ENCODE results near the gene KRT71. TPM values are rescaled to one million over a fixed set of nuclear protein-coding genes. Genes with fewer than 3 reads are reported as not detected.

Gene KRT71
- total RNA-seq, 1 experiment from 2014 or later = not detected

- peak overlapping the region in 1 of 2 experiments; percentile 33; a peak in 2 of 4 replicates for H3K4me3 ChIP-seq (replicated peaks in 1 of 2; ENCODE audit: low read depth in 1 of 2, low read length in 2 of 2)
- no peaks in the 10 kb centered on the region for H3K36me3 ChIP-seq (ENCODE audit: control insufficient read depth in 1 of 2, insufficient read depth in 2 of 2, low read length in 2 of 2)
- no peaks in the 10 kb centered on the region for H3K27me3 ChIP-seq (ENCODE audit: insufficient read depth, low read length)
- H3K9me2 ChIP-seq (ENCODE audit: insufficient read depth) = no peaks in the 10 kb centered on the region
- peak overlapping the region; percentile 73 for H3K4me2 ChIP-seq (ENCODE audit: low read length)
- no peak; the same call in 1 of the 2 replicates for TF ChIP-seq CEBPB (IDR thresholded peaks at IDR 0.05; ENCODE audit: low read depth)
- no peak for TF ChIP-seq ELF1 (IDR thresholded peaks at IDR 0.05; ENCODE audit: borderline replicate concordance, low read depth)
- TF ChIP-seq JUND (IDR thresholded peaks at IDR 0.05) = peak; percentile 87
- TF ChIP-seq EZH2phosphoT487 (IDR thresholded peaks at IDR 0.05; ENCODE audit: borderline replicate concordance) = no peak
- TF ChIP-seq SP1 (IDR thresholded peaks at IDR 0.05; ENCODE audit: low read depth) = peak; percentile 51
- TF ChIP-seq TCF7L2 (IDR thresholded peaks at IDR 0.05; ENCODE audit: borderline replicate concordance, extremely low read depth, insufficient read depth, insufficient read length) = no peak
- peak; percentile 4; the same call in 1 of the 2 replicates for TF ChIP-seq RAD21 (IDR thresholded peaks at IDR 0.05; ENCODE audit: low read depth)
- no peak for TF ChIP-seq POLR2A (IDR thresholded peaks at IDR 0.05; ENCODE audit: borderline replicate concordance, extremely low read depth, insufficient read depth, insufficient read length)
- no peak for TF ChIP-seq SRF (IDR thresholded peaks at IDR 0.05; ENCODE audit: low read depth)
- no peak for TF ChIP-seq ZFX (IDR thresholded peaks at IDR 0.05)
- TF ChIP-seq FOSL1 (IDR thresholded peaks at IDR 0.05; ENCODE audit: low read depth) = peak; percentile 88
- peak; percentile 26; the same call in 1 of the 2 replicates for TF ChIP-seq CBX3 (IDR thresholded peaks at IDR 0.05; ENCODE audit: low read depth)
- TF ChIP-seq YY1 (IDR thresholded peaks at IDR 0.05; ENCODE audit: extremely low read depth, insufficient replicate concordance, low read depth, low read length) = no peak
- POLR2A ChIA-PET = interaction anchor here (2.1 kb wide), 1 partner anchor 374 kb away, joined by 5 read pairs; no protein-coding TSS in a partner anchor
- RAD21 ChIA-PET (ENCODE audit: low non-redundant PET in 1 of 2, low total read pairs in 2 of 2, uncharacterized antibody in 2 of 2, unreplicated experiment in 2 of 2) = no interaction called here
- ATAC-seq (peak; percentile 52), DNase-seq (ENCODE audit: low read depth, low spot score) (peak; percentile 23)
- H3K9me3 ChIP-seq (ENCODE audit: control insufficient read depth in 1 of 2, insufficient read depth in 1 of 2, low read depth in 1 of 2, low read length in 2 of 2) = no peaks in the 10 kb centered on the region
- peak overlapping the region; percentile 55 for H3K27ac ChIP-seq (ENCODE audit: low read depth, low read length)
- H3K79me2 ChIP-seq (ENCODE audit: insufficient read depth, low read length) = no peaks in the 10 kb centered on the region
- intact Hi-C loops (cut with micrococcal nuclease) = no loop called here
- peak overlapping the region; percentile 49 for H3K9ac ChIP-seq (ENCODE audit: low read length)
- no peaks in the 10 kb centered on the region for H4K20me1 ChIP-seq (ENCODE audit: insufficient read depth)
- H3K4me1 ChIP-seq (ENCODE audit: control insufficient read depth in 1 of 2, insufficient read depth in 2 of 2, low read length in 2 of 2) = peaks cover 34 to 67% of the 10 kb centered on the region in 2 experiments
- peak overlapping the region; percentile 96 for H2AFZ ChIP-seq (ENCODE audit: low read depth, low read length, poor library complexity, severe bottlenecking)
- CTCF ChIA-PET = interaction anchor here (1.1 to 2.0 kb wide), 3 partner anchors 17 to 349 kb away, joined by 3 to 7 read pairs (median 7); no protein-coding TSS in a partner anchor
- no TSS peak for BruUV-seq (replicated peaks)
Measured at GRCh38 chr12:52521175-52521567, 31.8 kb downstream of the KRT71 start.
